Ascending aorta (tissue), 2 donors: Measurements from ENCODE around the gene HECW1. TPM values are rescaled to one million over a fixed set of nuclear protein-coding genes. Genes with fewer than 3 reads are reported as not detected.

Source experiments
- DNase-seq, 2 donors: peaks; one replicate each; pipeline ENCODE4 v3.0.0-alpha.2; 2019; ENCODE audit warnings: low spot score in 2 of 2
- H3K27ac ChIP-seq, 2 donors: fragments of 200-600 bp; sonication (generic); one replicate each; pipeline ENCODE4 v1.5.1; 2016 to 2017; ENCODE audit warnings: mild to moderate bottlenecking in 1 of 2
- H3K27me3 ChIP-seq: fragments of 200-600 bp; sonication (generic); one replicate; pipeline ENCODE4 v1.5.1; 2017
- H3K36me3 ChIP-seq, 2 donors: fragments of 200-600 bp; sonication (generic); one replicate each; pipeline ENCODE4 v1.5.1; 2016
- H3K4me1 ChIP-seq, 2 donors: fragments of 200-600 bp; sonication (generic); one replicate each; pipeline ENCODE4 v1.5.1; 2016 to 2017; ENCODE audit warnings: mild to moderate bottlenecking in 1 of 2
- H3K4me3 ChIP-seq, 2 donors: fragments of 200-600 bp; sonication (generic); one replicate each; pipeline ENCODE4 v1.5.1; 2016 to 2017; ENCODE audit warnings: mild to moderate bottlenecking in 1 of 2
- H3K9me3 ChIP-seq, 2 donors: fragments of 200-600 bp; sonication (generic); one replicate each; pipeline ENCODE4 v1.5.1; 2016
- intact Hi-C: fragments of 100-400 bp; cut with DNase I; formaldehyde crosslinking; loops from one replicate; pipeline ENCODE4 v1.15.1; 2023
- total RNA-seq: library from RNA; depleted of rRNA; stranded (reverse); fragments of >200 nt; gene quantifications from one replicate; pipeline ENCODE4 v1.1.0, GENCODE V29; 2016
- TF ChIP-seq, protein P1 (sequence below), 3 experiments: fragments of 200-600 bp in 2 of 3; fragments of 450-650 bp in 1 of 3; sonication (generic) in 2 of 3; IDR thresholded peaks; one replicate each; pipeline ENCODE4 v1.5.1; 2016 to 2019; ENCODE audit warnings: antibody characterized with exemption in 3 of 3, mild to moderate bottlenecking in 1 of 3, moderate library complexity in 1 of 3

Gene HECW1
- total RNA-seq, 1 donor from 2014 or later: not detected

GRCh38 chr7:43487731-43488073 is 375.3 kb downstream of the HECW1 start:
- Histone ChIP-seq H3K27me3 (no peaks in the 10 kb centered on the region), H3K9me3 (no peaks in the 10 kb centered on the region), H3K4me1 (peaks cover 3% of the 10 kb centered on the region in 2 donors), H3K27ac (no peak overlapping the region), H3K4me3 (no peak overlapping the region), H3K36me3 (no peaks in the 10 kb centered on the region)
- intact Hi-C loops: no loop called here
- DNase-seq: no peak
- TF ChIP-seq, protein P1, sequence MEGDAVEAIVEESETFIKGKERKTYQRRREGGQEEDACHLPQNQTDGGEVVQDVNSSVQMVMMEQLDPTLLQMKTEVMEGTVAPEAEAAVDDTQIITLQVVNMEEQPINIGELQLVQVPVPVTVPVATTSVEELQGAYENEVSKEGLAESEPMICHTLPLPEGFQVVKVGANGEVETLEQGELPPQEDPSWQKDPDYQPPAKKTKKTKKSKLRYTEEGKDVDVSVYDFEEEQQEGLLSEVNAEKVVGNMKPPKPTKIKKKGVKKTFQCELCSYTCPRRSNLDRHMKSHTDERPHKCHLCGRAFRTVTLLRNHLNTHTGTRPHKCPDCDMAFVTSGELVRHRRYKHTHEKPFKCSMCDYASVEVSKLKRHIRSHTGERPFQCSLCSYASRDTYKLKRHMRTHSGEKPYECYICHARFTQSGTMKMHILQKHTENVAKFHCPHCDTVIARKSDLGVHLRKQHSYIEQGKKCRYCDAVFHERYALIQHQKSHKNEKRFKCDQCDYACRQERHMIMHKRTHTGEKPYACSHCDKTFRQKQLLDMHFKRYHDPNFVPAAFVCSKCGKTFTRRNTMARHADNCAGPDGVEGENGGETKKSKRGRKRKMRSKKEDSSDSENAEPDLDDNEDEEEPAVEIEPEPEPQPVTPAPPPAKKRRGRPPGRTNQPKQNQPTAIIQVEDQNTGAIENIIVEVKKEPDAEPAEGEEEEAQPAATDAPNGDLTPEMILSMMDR (IDR thresholded peaks at IDR 0.05): no peak

DNA sequence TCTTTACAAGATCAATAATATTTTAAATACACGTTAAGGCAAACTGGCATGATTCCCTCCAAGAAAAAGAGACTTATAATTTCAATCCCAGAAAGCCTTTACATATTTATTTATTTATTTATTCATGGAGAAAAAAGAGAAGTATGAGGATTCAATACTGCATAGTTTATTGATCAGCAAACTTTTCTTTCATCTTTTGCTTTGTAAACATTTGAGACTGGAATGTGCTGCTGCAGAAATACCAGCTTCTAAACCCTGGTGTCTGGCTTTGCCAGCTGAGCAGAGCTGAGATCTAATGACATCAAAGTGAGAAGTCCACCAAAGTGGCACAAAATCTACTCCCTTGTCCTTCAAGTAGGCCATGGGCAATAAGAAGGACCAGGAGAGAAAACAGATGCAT is 376.8 kb downstream of the HECW1 start:
- H3K4me1 ChIP-seq: peaks cover 3% of the 10 kb centered on the region in 2 donors
- H3K27ac ChIP-seq: no peak overlapping the region
- intact Hi-C loops: no loop called here
- no peaks in the 10 kb centered on the region for H3K36me3 ChIP-seq
- TF ChIP-seq, protein P1 (IDR thresholded peaks at IDR 0.05): no peak
- H3K4me3 ChIP-seq: no peak overlapping the region
- DNase-seq: no peak
- H3K9me3 ChIP-seq: no peaks in the 10 kb centered on the region
- H3K27me3 ChIP-seq: no peaks in the 10 kb centered on the region

DNA sequence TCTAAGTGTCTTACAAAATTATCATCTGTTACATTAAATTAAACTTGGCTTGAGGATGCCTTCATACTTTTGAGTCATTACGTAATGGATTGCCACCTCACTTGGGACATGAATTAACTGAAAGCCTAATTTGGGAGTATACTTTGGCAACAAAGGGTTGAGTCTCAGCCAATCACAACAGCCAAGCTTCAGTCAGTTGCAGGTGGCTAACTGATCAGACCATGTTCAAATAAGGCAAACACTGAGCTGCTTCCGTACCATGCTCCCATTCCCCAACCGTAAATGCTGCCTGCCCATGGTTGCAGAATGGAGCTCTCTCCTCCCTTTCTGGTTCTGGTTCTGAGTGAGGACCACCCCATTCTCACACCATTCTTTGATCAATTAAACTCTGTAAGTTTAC is 377.6 kb downstream of the HECW1 start:
- H3K36me3 ChIP-seq: no peaks in the 10 kb centered on the region
- H3K9me3 ChIP-seq: no peaks in the 10 kb centered on the region
- H3K4me3 ChIP-seq: no peak overlapping the region
- DNase-seq: no peak
- H3K4me1 ChIP-seq: peaks cover 3% of the 10 kb centered on the region in 2 donors
- H3K27ac ChIP-seq: no peak overlapping the region
- H3K27me3 ChIP-seq: no peaks in the 10 kb centered on the region
- TF ChIP-seq, protein P1 (IDR thresholded peaks at IDR 0.05): no peak
- intact Hi-C loops: no loop called here

GRCh38 chr7:43491123-43491522 is 378.7 kb downstream of the HECW1 start:
- no peaks in the 10 kb centered on the region for H3K36me3 ChIP-seq
- H3K27ac ChIP-seq: no peak overlapping the region
- H3K27me3 ChIP-seq: no peaks in the 10 kb centered on the region
- H3K4me1 ChIP-seq: peaks cover 3% of the 10 kb centered on the region in 2 donors
- TF ChIP-seq, protein P1 (IDR thresholded peaks at IDR 0.05): no peak
- no peaks in the 10 kb centered on the region for H3K9me3 ChIP-seq
- no peak overlapping the region for H3K4me3 ChIP-seq
- intact Hi-C loops: no loop called here
- no peak for DNase-seq

GRCh38 chr7:43491984-43492383 is 379.5 kb downstream of the HECW1 start:
- Histone ChIP-seq H3K36me3 (no peaks in the 10 kb centered on the region), H3K27ac (no peak overlapping the region), H3K4me1 (peaks cover 3% of the 10 kb centered on the region in 2 donors), H3K27me3 (no peaks in the 10 kb centered on the region), H3K4me3 (no peak overlapping the region), H3K9me3 (no peaks in the 10 kb centered on the region)
- no peak for DNase-seq
- TF ChIP-seq, protein P1 (IDR thresholded peaks at IDR 0.05): no peak
- intact Hi-C loops: no loop called here

- DNase-seq: no peak
- TF ChIP-seq, protein P1 (IDR thresholded peaks at IDR 0.05): no peak
- H3K36me3 ChIP-seq: no peaks in the 10 kb centered on the region
- no peaks in the 10 kb centered on the region for H3K27me3 ChIP-seq
- H3K4me3 ChIP-seq: no peak overlapping the region
- H3K27ac ChIP-seq: no peak overlapping the region
- no peaks in the 10 kb centered on the region for H3K9me3 ChIP-seq
- H3K4me1 ChIP-seq: peaks cover 3% of the 10 kb centered on the region in 2 donors
- intact Hi-C loops: no loop called here
These were observed 380.4 kb downstream of the HECW1 start for GRCh38 chr7:43492896-43493295.
